HG03175 (cell line): ENCODE measurements around the gene NUP214.

Source experiments
- ATAC-seq: cut with Tn5 transposase; IDR thresholded peaks from one replicate; pipeline ENCODE4 v1.9.1; 2021; ENCODE audit warnings: mild to moderate bottlenecking, moderate library complexity; ENCODE audit not compliant: unreplicated experiment

The NUP214 gene

GRCh38 chr9:131125288-131126058, at the start of gene NUP214:
TSS of gene NUP214 (plus strand) at chr9:131125586. CDS start at chr9:131125705, 119 bp downstream.
- peak; percentile 98 for ATAC-seq

GRCh38 chr9:131076347-131077195, 48.8 kb upstream of the NUP214 start:
- no peak for ATAC-seq

GRCh38 chr9:131078427-131079366, 46.7 kb upstream of the NUP214 start:
- ATAC-seq = no peak

- ATAC-seq = no peak
Measured at GRCh38 chr9:131080589-131080988, 44.8 kb upstream of the NUP214 start.

GRCh38 chr9:131081868-131082267, 43.5 kb upstream of the NUP214 start:
- ATAC-seq = no peak

- no peak for ATAC-seq
Measured at GRCh38 chr9:131082774-131083512, 42.4 kb upstream of the NUP214 start.

GRCh38 chr9:131084661-131085369, 40.6 kb upstream of the NUP214 start:
- no peak for ATAC-seq

GRCh38 chr9:131085370-131086122, 39.8 kb upstream of the NUP214 start:
- ATAC-seq = no peak

GRCh38 chr9:131087354-131087893, 38.0 kb upstream of the NUP214 start:
- ATAC-seq = no peak

GRCh38 chr9:131090025-131090787, 35.2 kb upstream of the NUP214 start:
- ATAC-seq = no peak

- ATAC-seq = no peak
Measured at GRCh38 chr9:131091352-131091992, 33.9 kb upstream of the NUP214 start.

- ATAC-seq = no peak
Measured at GRCh38 chr9:131092030-131092429, 33.4 kb upstream of the NUP214 start.

- no peak for ATAC-seq
Measured at GRCh38 chr9:131092548-131093440, 32.6 kb upstream of the NUP214 start.

GRCh38 chr9:131094015-131094414, 31.4 kb upstream of the NUP214 start:
- no peak for ATAC-seq

- ATAC-seq = no peak
Measured at GRCh38 chr9:131094622-131095021, 30.8 kb upstream of the NUP214 start.

- ATAC-seq = no peak
Measured at GRCh38 chr9:131095666-131096268, 29.6 kb upstream of the NUP214 start.
